ENCODE data around the gene ADGB. TPM values are rescaled to one million over a fixed set of nuclear protein-coding genes. Genes with fewer than 3 reads are reported as not detected.

Gene ADGB
- total and polyA plus RNA-seq, 2 donors (not counting 1 experiment from before 2014, with no cell fraction given), result not detected

DNA sequence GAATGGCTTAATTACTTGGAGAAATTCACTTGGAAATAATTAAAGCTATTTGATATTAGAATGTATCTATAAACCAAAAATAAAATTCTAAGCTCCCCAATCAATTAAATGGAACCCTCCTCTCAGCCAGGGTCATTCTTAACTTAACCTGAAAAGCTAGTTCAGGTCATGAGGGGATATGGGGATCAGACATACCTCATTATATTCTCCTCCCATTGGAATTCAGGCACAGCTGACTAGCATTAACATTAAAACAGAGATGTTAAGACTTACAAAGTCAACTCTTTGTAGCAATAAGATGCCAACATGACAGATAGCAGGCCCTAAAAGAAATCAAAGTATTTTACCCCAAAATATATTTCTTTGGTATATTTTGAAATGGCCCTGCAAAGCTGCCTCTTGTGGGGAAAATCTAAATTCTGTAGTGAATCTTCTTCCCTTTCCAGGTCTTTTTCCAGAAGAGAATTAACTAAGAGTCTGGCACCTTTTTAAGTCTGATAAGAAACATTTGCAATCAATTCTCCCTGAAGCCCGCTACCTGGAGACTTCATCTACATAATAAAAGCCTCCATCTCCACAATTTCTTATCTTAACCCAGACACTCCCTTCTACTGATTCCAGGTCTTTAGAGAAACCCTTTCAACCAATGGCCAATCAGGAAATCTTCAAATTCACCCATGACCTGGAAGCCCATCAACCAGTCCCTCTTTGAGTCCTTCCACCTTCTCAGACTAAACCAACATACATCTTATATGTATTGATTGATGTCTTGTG is 231.2 kb downstream of the ADGB start:
- no peaks in the 10 kb centered on the region for H4K20me1 ChIP-seq (ENCODE audit: control insufficient read depth, insufficient read depth, low read length, poor library complexity, severe bottlenecking)
- 89% methylated on average over 1 of the region's 1 CpG for WGBS (ENCODE audit: insufficient coverage)
- H3K4me2 ChIP-seq (replicated peaks; ENCODE audit: low read depth, low read length, poor library complexity, severe bottlenecking), result no peak overlapping the region
- no peak overlapping the region for H3K27ac ChIP-seq (ENCODE audit: low read length in 2 of 2)
- H3K27ac Mint-ChIP-seq, result no peak overlapping the region
- H3K4me3 Mint-ChIP-seq, result no peak overlapping the region
- ChIA-PET POLR2A (no interaction called here), CTCF (no interaction called here)
- no peak overlapping the region for H2AFZ ChIP-seq (ENCODE audit: insufficient read depth, low read depth, low read length, poor library complexity, severe bottlenecking)
- ATAC-seq (ENCODE audit: low read depth) (no peak), DNase-seq (no peak)
- H3K36me3 ChIP-seq (replicated peaks in 1 of 2; ENCODE audit: control extremely low read depth in 1 of 2, control insufficient read depth in 1 of 2, extremely low read depth in 1 of 2, insufficient read depth in 2 of 2, low read length in 1 of 2), result no peaks in the 10 kb centered on the region
- no peaks in the 10 kb centered on the region for H3K4me1 Mint-ChIP-seq
- no peaks in the 10 kb centered on the region for H3K9me3 ChIP-seq (ENCODE audit: control extremely low read depth in 1 of 3, control insufficient read depth in 2 of 3, insufficient read depth in 1 of 3, low read length in 2 of 3)
- no peaks in the 10 kb centered on the region for H3K79me2 ChIP-seq (ENCODE audit: control insufficient read depth, insufficient read depth, low read length)
- no peaks in the 10 kb centered on the region for H3K4me1 ChIP-seq (ENCODE audit: control insufficient read depth in 2 of 2, insufficient read depth in 2 of 2, low read length in 2 of 2)
- no peaks in the 10 kb centered on the region for H3K9me3 Mint-ChIP-seq (ENCODE audit: insufficient read depth)
- H3K27me3 ChIP-seq (replicated peaks in 1 of 4; ENCODE audit: control extremely low read depth in 1 of 4, control insufficient read depth in 3 of 4, insufficient read depth in 4 of 4, low read length in 3 of 4), result no peaks in the 10 kb centered on the region
- intact Hi-C loops (cut with micrococcal nuclease), result no loop called here
- TF ChIP-seq EZH2 (IDR thresholded peaks at IDR 0.05; ENCODE audit: borderline replicate concordance, insufficient read depth, low read depth, low read length, poor library complexity, severe bottlenecking) (no peak), CTCF (IDR thresholded peaks at IDR 0.05) (no peak)
- H3K4me3 ChIP-seq (ENCODE audit: control extremely low read depth in 1 of 5, extremely low read depth in 1 of 5, insufficient read depth in 1 of 5, low read depth in 2 of 5, low read length in 4 of 5), result no peak overlapping the region
- peaks cover 4% of the 10 kb centered on the region for H3K27me3 Mint-ChIP-seq
- no peak overlapping the region for H3K9ac ChIP-seq (ENCODE audit: low read length)

GRCh38 chr6:146833157-146833556 is 234.4 kb downstream of the ADGB start:
- H4K20me1 ChIP-seq (ENCODE audit: control insufficient read depth, insufficient read depth, low read length, poor library complexity, severe bottlenecking), result no peaks in the 10 kb centered on the region
- TF ChIP-seq EZH2 (IDR thresholded peaks at IDR 0.05; ENCODE audit: borderline replicate concordance, insufficient read depth, low read depth, low read length, poor library complexity, severe bottlenecking) (no peak), CTCF (IDR thresholded peaks at IDR 0.05) (no peak)
- no peaks in the 10 kb centered on the region for H3K4me1 ChIP-seq (ENCODE audit: control insufficient read depth in 2 of 2, insufficient read depth in 2 of 2, low read length in 2 of 2)
- H3K9ac ChIP-seq (ENCODE audit: low read length), result no peak overlapping the region
- no peak overlapping the region for H3K4me3 ChIP-seq (ENCODE audit: control extremely low read depth in 1 of 5, extremely low read depth in 1 of 5, insufficient read depth in 1 of 5, low read depth in 2 of 5, low read length in 4 of 5)
- no peak overlapping the region for H3K4me3 Mint-ChIP-seq
- H3K79me2 ChIP-seq (ENCODE audit: control insufficient read depth, insufficient read depth, low read length), result no peaks in the 10 kb centered on the region
- intact Hi-C loops (cut with micrococcal nuclease), result no loop called here
- CTCF ChIA-PET, result no interaction called here
- H3K27me3 ChIP-seq (replicated peaks in 1 of 4; ENCODE audit: control extremely low read depth in 1 of 4, control insufficient read depth in 3 of 4, insufficient read depth in 4 of 4, low read length in 3 of 4), result no peaks in the 10 kb centered on the region
- H3K27ac Mint-ChIP-seq, result no peak overlapping the region
- H3K27ac ChIP-seq (ENCODE audit: low read length in 2 of 2), result no peak overlapping the region
- peaks cover 4% of the 10 kb centered on the region for H3K27me3 Mint-ChIP-seq
- ATAC-seq (ENCODE audit: low read depth) (no peak), DNase-seq (no peak)
- no peak overlapping the region for H2AFZ ChIP-seq (ENCODE audit: insufficient read depth, low read depth, low read length, poor library complexity, severe bottlenecking)
- 88% methylated on average over 2 of the region's 3 CpGs for WGBS (ENCODE audit: insufficient coverage)
- no peaks in the 10 kb centered on the region for H3K36me3 ChIP-seq (replicated peaks in 1 of 2; ENCODE audit: control extremely low read depth in 1 of 2, control insufficient read depth in 1 of 2, extremely low read depth in 1 of 2, insufficient read depth in 2 of 2, low read length in 1 of 2)
- H3K9me3 ChIP-seq (ENCODE audit: control extremely low read depth in 1 of 3, control insufficient read depth in 2 of 3, insufficient read depth in 1 of 3, low read length in 2 of 3), result no peaks in the 10 kb centered on the region
- POLR2A ChIA-PET, result no interaction called here
- H3K4me1 Mint-ChIP-seq, result no peaks in the 10 kb centered on the region
- H3K4me2 ChIP-seq (replicated peaks; ENCODE audit: low read depth, low read length, poor library complexity, severe bottlenecking), result no peak overlapping the region
- no peaks in the 10 kb centered on the region for H3K9me3 Mint-ChIP-seq (ENCODE audit: insufficient read depth)

All from B cell (primary cell).